PFSK-1 (cell line): Measurements from ENCODE around the gene BRF1.

Experiments used
- FOXP2 ChIP-seq: optimal IDR thresholded peaks from 2 replicates; pipeline ENCODE3; 2011; ENCODE audit warnings: borderline replicate concordance, control low read depth, inconsistent platforms; ENCODE audit not compliant: insufficient read depth; ENCODE audit errors: extremely low read length, extremely low read depth
- POLR2AphosphoS5 ChIP-seq: IDR thresholded peaks from 2 replicates; pipeline ENCODE4 v1.6.1; 2012; ENCODE audit warnings: low read depth, mild to moderate bottlenecking, control low read depth, low read length, moderate library complexity
- SIN3A ChIP-seq: IDR thresholded peaks from 2 replicates; pipeline ENCODE4 v1.6.1; 2012; ENCODE audit warnings: mild to moderate bottlenecking, low read length, moderate library complexity, borderline replicate concordance; ENCODE audit not compliant: insufficient read depth
- TAF1 ChIP-seq: IDR thresholded peaks from 2 replicates; pipeline ENCODE4 v1.6.1; 2012; ENCODE audit warnings: low read length, control low read depth, borderline replicate concordance; ENCODE audit not compliant: insufficient read depth
- TF ChIP-seq, protein P1 (sequence below), 2 experiments: IDR thresholded peaks; 2 replicates each; pipeline versions ENCODE4 v1.6.1 to v1.8.0; 2011 to 2012; ENCODE audit warnings: low read depth in 2 of 2, low read length in 2 of 2, control low read depth in 1 of 2, inconsistent platforms in 1 of 2, mild to moderate bottlenecking in 1 of 2, moderate library complexity in 1 of 2; ENCODE audit not compliant: insufficient read depth in 1 of 2

The BRF1 gene

DNA sequence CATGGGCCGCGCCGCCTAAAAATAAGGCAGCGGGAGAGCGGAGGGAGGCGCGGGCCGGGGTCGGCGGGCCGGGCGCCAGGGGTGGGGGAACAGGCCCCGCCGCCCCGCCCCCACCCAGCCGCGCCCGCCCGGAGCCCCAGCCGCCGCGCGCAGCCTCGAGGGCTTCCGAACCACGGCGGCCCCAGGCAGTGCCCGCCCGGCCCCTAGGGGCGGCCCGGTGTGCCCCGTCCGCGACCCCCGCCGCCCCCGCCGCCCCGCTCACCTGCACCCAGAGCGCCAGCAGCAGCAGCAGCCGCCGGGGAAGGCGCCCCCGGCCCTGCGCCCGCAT is 132.7 kb downstream of the BRF1 start:
- TF ChIP-seq, protein P1, sequence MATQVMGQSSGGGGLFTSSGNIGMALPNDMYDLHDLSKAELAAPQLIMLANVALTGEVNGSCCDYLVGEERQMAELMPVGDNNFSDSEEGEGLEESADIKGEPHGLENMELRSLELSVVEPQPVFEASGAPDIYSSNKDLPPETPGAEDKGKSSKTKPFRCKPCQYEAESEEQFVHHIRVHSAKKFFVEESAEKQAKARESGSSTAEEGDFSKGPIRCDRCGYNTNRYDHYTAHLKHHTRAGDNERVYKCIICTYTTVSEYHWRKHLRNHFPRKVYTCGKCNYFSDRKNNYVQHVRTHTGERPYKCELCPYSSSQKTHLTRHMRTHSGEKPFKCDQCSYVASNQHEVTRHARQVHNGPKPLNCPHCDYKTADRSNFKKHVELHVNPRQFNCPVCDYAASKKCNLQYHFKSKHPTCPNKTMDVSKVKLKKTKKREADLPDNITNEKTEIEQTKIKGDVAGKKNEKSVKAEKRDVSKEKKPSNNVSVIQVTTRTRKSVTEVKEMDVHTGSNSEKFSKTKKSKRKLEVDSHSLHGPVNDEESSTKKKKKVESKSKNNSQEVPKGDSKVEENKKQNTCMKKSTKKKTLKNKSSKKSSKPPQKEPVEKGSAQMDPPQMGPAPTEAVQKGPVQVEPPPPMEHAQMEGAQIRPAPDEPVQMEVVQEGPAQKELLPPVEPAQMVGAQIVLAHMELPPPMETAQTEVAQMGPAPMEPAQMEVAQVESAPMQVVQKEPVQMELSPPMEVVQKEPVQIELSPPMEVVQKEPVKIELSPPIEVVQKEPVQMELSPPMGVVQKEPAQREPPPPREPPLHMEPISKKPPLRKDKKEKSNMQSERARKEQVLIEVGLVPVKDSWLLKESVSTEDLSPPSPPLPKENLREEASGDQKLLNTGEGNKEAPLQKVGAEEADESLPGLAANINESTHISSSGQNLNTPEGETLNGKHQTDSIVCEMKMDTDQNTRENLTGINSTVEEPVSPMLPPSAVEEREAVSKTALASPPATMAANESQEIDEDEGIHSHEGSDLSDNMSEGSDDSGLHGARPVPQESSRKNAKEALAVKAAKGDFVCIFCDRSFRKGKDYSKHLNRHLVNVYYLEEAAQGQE (IDR thresholded peaks at IDR 0.05; ENCODE audit: insufficient read depth in 1 of 2, low read depth in 2 of 2, low read length in 2 of 2) = no peak
- TF ChIP-seq TAF1 = no peak
- TF ChIP-seq POLR2AphosphoS5 = no peak
- no peak for TF ChIP-seq SIN3A
- no peak for TF ChIP-seq FOXP2

DNA sequence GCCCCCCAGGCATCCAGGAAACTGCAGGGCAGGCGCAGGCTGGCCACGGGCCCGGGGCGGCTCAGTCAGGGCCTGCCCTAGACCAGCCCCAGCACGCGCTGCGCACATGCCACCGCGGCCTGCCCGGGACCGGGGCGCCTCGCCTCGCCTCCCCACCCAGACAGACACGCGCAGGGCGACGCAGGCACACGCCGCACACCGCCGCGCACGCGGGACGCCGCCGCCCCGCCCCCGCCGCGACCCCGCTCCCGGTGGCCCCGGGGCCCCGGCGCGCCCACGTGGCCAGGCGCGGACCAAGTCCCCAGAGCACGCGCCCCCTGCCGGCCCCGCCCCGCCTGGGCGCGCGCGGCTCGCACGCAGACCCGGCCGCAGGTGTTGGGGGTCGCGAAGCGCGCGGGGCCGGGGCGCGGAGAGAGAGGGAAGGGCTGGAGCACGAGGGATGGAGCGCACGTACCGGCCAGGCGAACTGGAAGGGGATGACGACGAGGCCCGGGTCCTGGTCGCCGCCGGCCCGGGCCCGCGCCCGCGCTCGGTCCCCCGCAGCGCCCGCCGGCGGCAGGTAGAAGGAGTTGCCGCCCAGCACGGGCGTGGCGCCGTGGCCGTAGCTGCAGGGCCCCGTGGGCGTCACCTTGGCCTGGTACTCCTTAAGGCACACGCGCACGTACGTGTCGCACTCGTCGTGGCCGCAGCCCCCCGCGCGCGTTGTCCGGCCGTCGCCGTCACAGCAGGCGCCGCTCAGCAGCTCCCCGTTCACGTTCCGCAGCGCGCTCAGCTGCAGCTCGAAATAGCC is 133.3 kb downstream of the BRF1 start:
- no peak for TF ChIP-seq FOXP2
- no peak for TF ChIP-seq POLR2AphosphoS5
- TF ChIP-seq TAF1 = no peak
- no peak for TF ChIP-seq SIN3A
- TF ChIP-seq, protein P1 (IDR thresholded peaks at IDR 0.05; ENCODE audit: insufficient read depth in 1 of 2, low read depth in 2 of 2, low read length in 2 of 2) = no peak

DNA sequence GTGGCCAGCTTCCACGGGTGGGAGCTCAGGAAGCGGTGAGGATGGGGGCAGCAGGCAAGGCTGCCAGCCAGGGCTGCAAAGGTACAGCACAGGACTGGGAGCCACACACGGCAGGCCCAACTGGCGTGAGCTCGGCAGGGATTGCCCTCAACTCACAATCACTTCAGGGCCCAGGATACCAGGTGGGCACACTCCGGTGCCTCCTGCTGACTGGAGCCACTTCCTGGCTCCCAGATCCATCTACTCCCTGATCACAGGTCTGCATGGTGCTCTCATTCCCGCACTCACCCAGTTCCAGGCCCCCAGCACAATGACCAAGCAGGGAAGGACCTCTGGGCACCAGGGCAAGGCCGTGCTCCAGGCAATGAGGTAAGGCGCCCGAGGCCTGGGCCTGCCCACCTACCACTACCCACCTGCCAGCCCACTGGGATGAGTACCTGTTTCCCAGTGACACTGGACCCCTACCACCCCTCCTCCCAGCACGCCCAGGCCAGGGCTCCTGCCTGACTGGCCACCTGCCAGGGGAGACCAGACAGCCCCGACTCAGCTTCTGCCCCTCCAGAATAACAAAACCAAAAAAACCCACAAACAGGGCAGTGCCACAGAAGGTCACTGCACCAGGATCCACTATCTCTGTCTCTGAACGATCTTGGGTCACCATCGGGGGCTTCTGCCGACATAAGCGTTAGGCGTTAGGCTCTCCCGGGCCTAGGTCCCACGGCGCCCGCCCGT is 134.1 kb downstream of the BRF1 start:
- TF ChIP-seq SIN3A = no peak
- TF ChIP-seq FOXP2 = no peak
- TF ChIP-seq TAF1 = no peak
- TF ChIP-seq, protein P1 (IDR thresholded peaks at IDR 0.05; ENCODE audit: insufficient read depth in 1 of 2, low read depth in 2 of 2, low read length in 2 of 2) = no peak
- no peak for TF ChIP-seq POLR2AphosphoS5

DNA sequence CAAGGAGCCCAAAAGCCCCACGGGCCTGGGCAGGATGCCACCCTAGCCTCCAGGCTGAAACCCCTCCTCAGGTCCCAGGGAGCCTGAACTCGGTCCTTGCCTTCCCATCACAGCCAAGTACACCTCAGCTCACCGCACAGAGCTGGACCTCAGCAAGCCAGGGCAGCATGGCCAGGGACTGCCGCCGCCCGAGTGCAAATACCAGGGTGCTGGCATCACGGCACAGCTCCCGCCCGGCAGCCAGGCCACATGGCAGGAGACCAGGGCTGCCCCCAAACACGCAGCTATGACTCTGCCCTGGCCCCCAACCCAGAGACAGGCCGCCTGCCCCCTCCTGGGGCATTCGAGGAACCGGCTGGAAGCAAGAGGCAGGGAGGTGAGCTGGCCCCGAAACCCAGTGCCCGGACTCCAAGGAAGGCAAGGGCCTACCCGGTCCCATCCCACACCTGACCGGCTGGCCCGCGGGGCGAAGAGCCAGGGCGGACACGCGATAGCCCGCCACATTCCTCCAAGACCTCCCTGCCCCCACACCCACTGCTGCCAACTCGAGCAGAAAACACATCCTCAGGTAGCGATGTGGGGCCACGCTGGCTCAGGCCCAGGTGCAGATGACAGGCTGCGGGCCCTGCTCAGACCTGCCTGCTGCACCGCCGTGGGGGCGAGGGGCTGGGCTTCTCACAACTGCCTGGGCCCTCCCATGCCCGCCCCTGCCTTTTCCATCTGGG is 134.9 kb downstream of the BRF1 start:
- TF ChIP-seq FOXP2 (no peak), TAF1 (no peak), SIN3A (no peak), POLR2AphosphoS5 (no peak)
- TF ChIP-seq, protein P1 (IDR thresholded peaks at IDR 0.05; ENCODE audit: insufficient read depth in 1 of 2, low read depth in 2 of 2, low read length in 2 of 2) = no peak
